Adipocyte (in vitro differentiated cells): ENCODE measurements around the gene QKI.

Source experiments
- DNase-seq: peaks from one replicate; pipeline ENCODE4 v3.0.0-alpha.2; 2015; ENCODE audit warnings: low read depth
- H3K27me3 ChIP-seq: replicated peaks from 2 replicates; pipeline ENCODE4 v1.7.0; 2013; ENCODE audit warnings: mild to moderate bottlenecking, low read length, moderate library complexity; ENCODE audit not compliant: control insufficient read depth, insufficient read depth
- H3K36me3 ChIP-seq: 2 replicates; pipeline ENCODE4 v1.7.0; 2013; ENCODE audit warnings: low read length, mild to moderate bottlenecking, moderate library complexity; ENCODE audit not compliant: control insufficient read depth, insufficient read depth, severe bottlenecking
- H3K4me1 ChIP-seq: 2 replicates; pipeline ENCODE4 v1.7.0; 2013; ENCODE audit warnings: mild to moderate bottlenecking, low read length, moderate library complexity; ENCODE audit not compliant: control insufficient read depth, insufficient read depth
- H3K4me3 ChIP-seq: 2 replicates; pipeline ENCODE4 v1.7.0; 2013; ENCODE audit warnings: mild to moderate bottlenecking, low read length, moderate library complexity
- H3K9ac ChIP-seq: 2 replicates; pipeline ENCODE4 v1.7.0; 2013; ENCODE audit warnings: mild to moderate bottlenecking, low read length, moderate library complexity
- H3K9me3 ChIP-seq: 2 replicates; pipeline ENCODE4 v1.7.0; 2013; ENCODE audit warnings: mild to moderate bottlenecking, low read length, moderate library complexity; ENCODE audit not compliant: control insufficient read depth

Gene QKI

DNA sequence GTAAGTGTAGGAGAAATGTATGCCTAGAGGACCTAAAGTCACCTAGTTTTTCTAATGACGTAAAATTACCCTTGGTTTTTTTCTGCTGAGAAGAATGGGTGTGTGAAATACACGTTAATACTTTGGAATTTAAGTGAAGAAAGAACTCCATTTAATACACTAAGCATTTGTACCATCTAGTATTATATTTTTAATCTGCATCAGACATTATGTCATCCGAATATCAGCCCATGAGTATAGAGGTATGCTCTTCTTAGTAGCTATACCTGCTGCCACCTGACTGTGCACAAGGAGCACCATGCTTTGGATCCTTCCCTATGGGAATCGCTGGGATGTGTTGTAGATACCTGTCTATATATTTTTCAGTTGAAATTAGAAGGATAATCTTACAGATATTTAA is 106.4 kb downstream of the QKI start:
- Histone ChIP-seq H3K36me3 (peaks cover 4% of the 10 kb centered on the region), H3K27me3 (no peaks in the 10 kb centered on the region), H3K4me1 (peaks cover 35% of the 10 kb centered on the region), H3K9ac (no peak overlapping the region), H3K9me3 (no peaks in the 10 kb centered on the region), H3K4me3 (no peak overlapping the region)
- no peak for DNase-seq

DNA sequence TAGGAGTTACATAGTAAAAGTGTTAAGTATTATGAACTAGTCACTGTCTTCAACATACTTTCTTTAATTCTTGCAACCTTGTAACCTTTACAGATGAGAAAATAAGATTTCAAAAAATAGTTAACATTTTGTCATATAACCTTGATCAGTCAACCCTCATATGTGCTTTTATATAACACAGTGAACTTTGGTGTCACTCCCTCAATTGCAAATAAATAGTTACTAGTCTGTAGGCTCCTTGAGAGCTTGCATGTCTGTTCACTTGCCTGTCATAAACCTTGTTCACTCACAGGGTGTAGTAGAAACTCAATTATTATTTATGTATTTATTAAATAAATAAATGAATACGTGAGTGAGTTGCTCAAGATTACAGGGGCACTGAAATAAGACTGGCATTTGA is 107.5 kb downstream of the QKI start:
- Histone ChIP-seq H3K9me3 (no peaks in the 10 kb centered on the region), H3K36me3 (peaks cover 4% of the 10 kb centered on the region), H3K27me3 (no peaks in the 10 kb centered on the region), H3K9ac (no peak overlapping the region), H3K4me1 (peaks cover 46% of the 10 kb centered on the region), H3K4me3 (no peak overlapping the region)
- no peak for DNase-seq

DNA sequence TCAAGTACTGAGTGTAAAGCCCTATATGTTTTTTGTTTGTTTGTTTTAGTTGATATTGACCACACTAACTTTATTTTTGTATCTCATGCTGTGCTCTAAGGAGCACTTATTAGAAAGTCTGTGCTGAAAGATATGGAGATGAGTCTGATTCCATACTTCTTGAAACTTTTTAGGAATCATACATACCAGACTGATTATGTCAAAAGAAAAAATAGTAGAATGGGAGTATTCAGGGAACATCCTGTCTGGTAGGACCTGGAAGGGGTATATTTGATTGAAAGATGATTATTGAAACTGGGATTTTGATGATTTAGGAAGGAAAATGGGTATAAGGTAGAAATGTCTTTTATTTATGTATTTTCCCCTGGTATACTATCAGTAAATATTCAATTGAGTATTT is 111.4 kb downstream of the QKI start:
- peaks cover 64% of the 10 kb centered on the region for H3K4me1 ChIP-seq
- no peaks in the 10 kb centered on the region for H3K27me3 ChIP-seq
- DNase-seq, result no peak
- peak overlapping the region; percentile 3 for H3K9ac ChIP-seq
- no peaks in the 10 kb centered on the region for H3K9me3 ChIP-seq
- peaks cover 4% of the 10 kb centered on the region for H3K36me3 ChIP-seq
- no peak overlapping the region for H3K4me3 ChIP-seq

DNA sequence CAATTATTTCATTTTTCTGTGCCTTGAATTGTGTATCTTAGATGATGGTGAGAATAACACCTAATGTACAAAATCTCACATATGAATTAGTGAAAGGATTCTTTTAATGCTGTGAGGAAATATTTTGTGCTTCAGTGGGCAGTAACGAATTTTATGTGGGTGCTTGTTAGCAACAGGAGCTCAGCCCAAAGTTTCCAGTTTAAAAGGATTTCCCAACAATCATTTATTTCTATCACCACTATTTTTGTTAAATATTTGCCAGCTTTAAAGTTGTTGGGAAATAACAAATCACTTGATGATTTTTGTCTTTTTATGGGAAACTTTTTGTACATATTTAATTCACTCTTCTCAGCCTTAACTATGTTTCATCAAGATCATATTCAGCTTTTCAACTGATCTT is 111.8 kb downstream of the QKI start:
- peaks cover 64% of the 10 kb centered on the region for H3K4me1 ChIP-seq
- peaks cover 4% of the 10 kb centered on the region for H3K36me3 ChIP-seq
- H3K4me3 ChIP-seq, result peak overlapping the region; percentile 16
- H3K9me3 ChIP-seq, result no peaks in the 10 kb centered on the region
- no peaks in the 10 kb centered on the region for H3K27me3 ChIP-seq
- no peak for DNase-seq
- H3K9ac ChIP-seq, result peak overlapping the region; percentile 64

DNA sequence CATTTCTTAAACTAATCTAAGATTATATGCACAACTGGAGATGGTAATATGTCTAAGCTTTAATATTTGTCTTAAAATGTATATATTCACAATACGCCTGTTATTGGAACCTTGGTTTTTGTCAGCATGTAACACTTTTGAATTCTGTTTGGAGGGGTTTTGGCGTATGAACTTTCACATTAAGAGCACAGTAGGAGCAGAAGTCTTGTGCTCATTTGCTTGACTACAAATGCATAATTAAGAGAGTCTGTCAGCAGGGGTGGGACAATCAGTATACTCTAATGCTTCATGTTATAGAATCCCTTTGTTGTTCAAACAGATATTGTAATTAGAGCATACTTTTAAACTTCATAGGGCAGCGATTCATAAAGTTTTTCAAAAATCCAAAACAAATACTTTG is 112.8 kb downstream of the QKI start:
- Histone ChIP-seq H3K9me3 (no peaks in the 10 kb centered on the region), H3K27me3 (no peaks in the 10 kb centered on the region), H3K36me3 (peaks cover 4% of the 10 kb centered on the region), H3K4me3 (no peak overlapping the region), H3K4me1 (peaks cover 72% of the 10 kb centered on the region), H3K9ac (peak overlapping the region; percentile 64)
- DNase-seq, result no peak

DNA sequence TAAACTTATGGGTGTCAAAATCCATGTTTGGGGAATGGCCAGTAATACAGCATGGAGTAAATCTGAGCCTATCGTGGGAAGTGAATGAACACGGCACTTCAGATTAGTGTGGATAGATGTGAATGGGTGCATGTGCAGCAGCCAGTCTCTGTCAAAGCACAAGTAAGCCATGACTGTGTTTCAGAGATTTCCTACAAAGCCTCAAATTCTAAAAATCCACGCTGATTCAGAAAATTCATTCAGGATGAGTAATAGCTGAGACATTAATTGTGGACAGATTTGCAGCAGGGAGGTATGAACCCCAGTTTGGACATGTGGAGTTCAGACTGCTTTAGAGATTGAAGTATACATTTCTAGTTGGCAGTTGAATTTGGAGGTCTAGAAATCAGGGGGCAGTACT is 115.1 kb downstream of the QKI start:
- Histone ChIP-seq H3K4me1 (peaks cover 89% of the 10 kb centered on the region), H3K4me3 (peak overlapping the region; percentile 52), H3K36me3 (peaks cover 3% of the 10 kb centered on the region), H3K9ac (peak overlapping the region; percentile 13), H3K9me3 (no peaks in the 10 kb centered on the region), H3K27me3 (no peaks in the 10 kb centered on the region)
- peak; percentile 88 for DNase-seq

DNA sequence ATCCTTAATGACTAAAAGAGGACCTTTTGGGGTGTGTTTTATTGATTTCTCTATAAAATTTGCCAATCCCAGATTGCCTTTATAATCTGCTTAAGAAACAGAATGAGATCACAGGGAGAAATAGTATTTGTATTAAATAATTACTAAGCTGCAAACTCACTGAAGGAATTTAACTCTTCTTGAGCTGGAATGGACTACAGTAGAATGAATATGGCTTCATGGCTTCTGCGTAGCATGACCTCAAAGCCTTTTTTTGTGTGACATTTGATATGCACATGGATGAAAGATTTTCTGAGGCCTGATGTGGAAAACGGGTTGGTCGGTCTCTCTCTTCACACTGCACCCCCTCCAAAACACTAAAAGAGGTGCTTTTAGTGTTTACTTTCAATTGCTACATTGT is 115.9 kb downstream of the QKI start:
- Histone ChIP-seq H3K27me3 (no peaks in the 10 kb centered on the region), H3K9me3 (no peaks in the 10 kb centered on the region), H3K4me3 (peak overlapping the region; percentile 52), H3K9ac (no peak overlapping the region), H3K4me1 (peaks cover 93% of the 10 kb centered on the region), H3K36me3 (no peaks in the 10 kb centered on the region)
- no peak for DNase-seq

DNA sequence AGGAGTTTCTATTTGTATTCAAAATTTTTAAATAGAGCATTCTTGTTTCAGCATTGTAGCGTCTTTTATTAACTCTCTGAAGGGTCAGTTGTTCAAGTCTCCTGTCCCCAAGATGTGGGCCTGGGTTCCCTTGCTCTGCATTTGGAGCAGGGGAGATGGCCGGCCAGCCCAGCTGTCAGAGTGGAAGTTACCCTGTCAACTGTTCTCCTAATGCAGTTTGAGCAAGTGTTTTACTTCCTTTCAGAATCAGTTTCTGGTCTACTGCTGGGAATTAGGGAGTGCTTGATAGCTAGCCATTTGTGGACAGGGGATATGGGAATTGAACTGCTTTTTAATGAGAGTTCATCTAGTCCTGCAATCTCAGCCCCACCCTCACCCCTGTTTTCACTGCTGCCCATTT is 116.6 kb downstream of the QKI start:
- Histone ChIP-seq H3K9ac (peak overlapping the region; percentile 32), H3K36me3 (no peaks in the 10 kb centered on the region), H3K4me3 (no peak overlapping the region), H3K9me3 (no peaks in the 10 kb centered on the region), H3K27me3 (no peaks in the 10 kb centered on the region), H3K4me1 (peaks cover 88% of the 10 kb centered on the region)
- no peak for DNase-seq

DNA sequence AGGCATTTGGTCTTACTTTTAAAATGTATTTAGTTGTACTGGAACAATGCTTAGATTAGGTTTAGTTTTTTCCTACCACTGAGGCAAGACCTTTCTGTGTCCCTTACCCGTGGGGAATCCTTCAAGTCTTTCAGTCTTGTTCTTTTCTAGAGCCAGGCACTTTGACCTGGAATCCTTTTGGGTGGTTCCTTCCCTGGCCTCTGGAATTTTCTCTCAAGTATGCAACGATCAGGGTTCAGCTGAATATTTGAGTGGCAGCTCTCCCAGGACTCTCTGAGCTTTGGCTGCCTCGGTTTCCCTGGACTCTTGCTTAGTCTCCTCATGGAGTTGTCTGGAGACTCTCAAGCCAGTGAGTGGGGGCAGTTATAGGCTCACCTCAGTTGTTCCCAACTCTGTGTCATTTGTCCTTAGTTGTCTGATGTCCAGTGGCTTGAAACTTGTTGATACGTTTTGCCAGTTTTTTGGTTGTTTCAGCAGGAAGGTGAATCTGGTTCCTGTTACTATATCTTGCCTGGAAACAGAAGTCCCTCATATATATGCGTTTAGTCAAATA is 118.1 kb downstream of the QKI start:
- peaks cover 76% of the 10 kb centered on the region for H3K4me1 ChIP-seq
- no peak for DNase-seq
- no peaks in the 10 kb centered on the region for H3K27me3 ChIP-seq
- H3K36me3 ChIP-seq, result peaks cover 13% of the 10 kb centered on the region
- peak overlapping the region; percentile 24 for H3K9ac ChIP-seq
- H3K9me3 ChIP-seq, result no peaks in the 10 kb centered on the region
- H3K4me3 ChIP-seq, result peak overlapping the region; percentile 49

DNA sequence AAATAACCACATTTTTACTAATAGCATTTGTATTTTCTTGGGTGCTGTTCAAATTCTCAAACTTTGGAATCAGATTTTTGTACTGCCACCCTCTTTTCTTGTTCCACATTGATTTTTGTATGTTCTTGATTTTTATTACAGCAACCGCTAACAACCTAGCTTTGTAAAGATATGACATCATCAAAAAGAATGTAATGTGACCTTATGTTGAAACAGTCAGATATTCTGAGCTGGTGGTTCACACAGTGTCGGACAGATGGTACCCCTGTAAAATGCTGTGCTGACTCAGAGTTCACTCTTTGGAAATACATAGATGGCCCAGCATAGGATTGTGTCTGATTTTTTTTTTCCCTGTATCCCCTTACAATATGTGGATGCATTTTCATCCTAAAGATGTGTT is 118.9 kb downstream of the QKI start:
- Histone ChIP-seq H3K9me3 (no peaks in the 10 kb centered on the region), H3K4me3 (no peak overlapping the region), H3K4me1 (peaks cover 71% of the 10 kb centered on the region), H3K36me3 (peaks cover 21% of the 10 kb centered on the region), H3K27me3 (no peaks in the 10 kb centered on the region), H3K9ac (peak overlapping the region; percentile 24)
- peak; percentile 93 for DNase-seq

DNA sequence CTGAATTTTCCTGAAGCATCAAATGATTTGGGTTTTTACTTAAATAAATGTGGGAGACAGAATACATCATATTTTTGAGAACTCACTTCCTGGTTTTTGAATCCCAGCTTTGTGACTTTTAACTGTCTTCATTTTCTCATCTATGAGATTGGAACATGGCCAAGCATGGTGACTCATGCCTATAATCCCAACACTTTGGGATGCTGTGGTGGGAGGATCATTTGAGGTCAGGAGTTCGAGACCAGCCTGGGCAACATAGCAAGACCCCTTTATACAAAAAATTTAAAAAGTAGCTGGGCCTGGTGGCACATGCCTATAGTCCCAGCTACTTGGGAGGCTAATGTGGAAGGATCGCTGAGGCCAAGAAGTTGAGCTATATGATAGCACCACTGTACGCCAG is 122.3 kb downstream of the QKI start:
- no peak for DNase-seq
- H3K9ac ChIP-seq, result no peak overlapping the region
- H3K27me3 ChIP-seq, result no peaks in the 10 kb centered on the region
- H3K9me3 ChIP-seq, result no peaks in the 10 kb centered on the region
- no peak overlapping the region for H3K4me3 ChIP-seq
- peaks cover 56% of the 10 kb centered on the region for H3K4me1 ChIP-seq
- peaks cover 23% of the 10 kb centered on the region for H3K36me3 ChIP-seq

DNA sequence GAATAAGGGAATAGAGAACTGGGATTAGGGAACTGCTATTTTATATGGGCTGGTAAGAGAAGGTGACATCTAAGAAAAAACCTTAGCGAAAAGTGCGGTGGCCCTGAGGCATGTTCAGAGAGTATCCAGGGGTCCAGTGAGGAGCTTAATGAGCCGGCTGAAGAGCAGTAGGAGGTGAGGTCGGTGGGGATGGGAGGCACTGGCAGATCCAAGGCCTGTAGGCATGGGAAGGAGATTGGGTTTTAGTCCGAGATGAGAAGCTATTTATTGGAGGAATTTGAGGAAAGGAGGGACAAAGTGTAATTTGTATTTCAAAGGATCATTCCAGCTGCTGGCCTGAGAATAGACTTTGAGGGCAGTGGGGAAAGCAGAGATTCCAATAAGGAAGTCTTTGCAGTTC is 123.8 kb downstream of the QKI start:
- no peak for DNase-seq
- peaks cover 23% of the 10 kb centered on the region for H3K36me3 ChIP-seq
- H3K9ac ChIP-seq, result no peak overlapping the region
- no peaks in the 10 kb centered on the region for H3K27me3 ChIP-seq
- peaks cover 48% of the 10 kb centered on the region for H3K4me1 ChIP-seq
- H3K9me3 ChIP-seq, result no peaks in the 10 kb centered on the region
- H3K4me3 ChIP-seq, result no peak overlapping the region
